ENCODE measurements around the gene SYNE4. TPM values are rescaled to one million over a fixed set of nuclear protein-coding genes. Genes with fewer than 3 reads are reported as not detected.

Gene SYNE4
- total and polyA plus RNA-seq, 2 donors (not counting 3 experiments of a cell fraction or from before 2014, with no cell fraction given), result 0.46 to 0.62 TPM

DNA sequence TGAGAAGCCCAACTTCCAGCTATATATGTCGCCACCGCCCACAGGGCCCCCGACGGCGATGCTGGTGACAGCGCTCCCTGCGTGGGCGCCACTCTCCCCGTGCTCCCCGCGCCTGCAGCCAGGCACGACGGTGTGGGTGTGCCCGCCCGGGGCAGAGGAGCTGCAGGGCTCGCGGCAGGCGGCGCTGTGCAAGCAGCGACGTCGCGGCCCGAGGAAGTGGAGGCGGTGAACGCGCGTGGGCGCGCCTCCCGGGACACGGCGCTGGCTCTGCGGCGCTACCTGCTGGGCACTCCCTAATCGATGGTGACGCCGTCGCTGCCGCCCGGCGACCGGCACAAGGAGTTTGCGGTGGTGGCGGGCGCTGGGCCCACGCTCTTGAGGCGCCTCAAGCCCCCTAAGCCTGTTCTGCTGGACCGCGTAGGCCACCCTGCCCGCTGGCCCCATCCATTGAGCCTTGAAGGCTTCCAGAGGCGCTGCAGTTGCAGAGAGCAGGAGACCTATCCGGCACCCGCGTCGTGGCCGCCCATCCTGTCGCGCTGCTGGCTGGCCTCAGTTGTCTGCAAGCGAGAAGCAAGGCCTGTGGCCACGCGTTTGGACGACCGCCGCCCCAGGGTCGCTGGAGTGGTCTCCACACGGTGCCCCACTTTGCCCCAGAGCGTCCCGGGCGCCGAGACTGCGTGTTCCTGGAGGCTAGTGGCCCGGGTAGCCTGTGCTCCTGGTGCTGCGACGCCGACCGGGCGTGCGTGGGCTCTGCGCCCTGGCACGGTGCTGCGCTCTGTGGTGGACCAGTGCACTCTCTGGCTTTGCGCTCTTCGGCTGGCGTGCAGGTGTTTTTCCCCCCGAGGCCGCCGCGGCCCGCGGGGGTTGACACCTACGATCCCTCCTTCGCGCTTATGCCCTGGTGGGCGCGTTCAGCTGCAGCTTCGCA is 49.3 kb downstream of the SYNE4 start:
- Histone ChIP-seq H4K20me1 (replicated peaks; ENCODE audit: control insufficient read depth, extremely low read depth, insufficient read depth, low read length) (no peaks in the 10 kb centered on the region), H3K27me3 (ENCODE audit: control insufficient read depth in 2 of 2, insufficient read depth in 2 of 2, low read length in 2 of 2) (peaks cover 21 to 27% of the 10 kb centered on the region in 2 experiments), H3K4me1 (ENCODE audit: control insufficient read depth, extremely low read depth, insufficient read depth, low read length) (no peaks in the 10 kb centered on the region), H3K79me2 (ENCODE audit: control insufficient read depth, insufficient read depth, low read length) (no peaks in the 10 kb centered on the region), H2AFZ (ENCODE audit: low read depth, low read length) (no peak overlapping the region), H3K4me2 (ENCODE audit: insufficient read depth, low read length) (no peak overlapping the region), H3K4me3 (replicated peaks in 1 of 3; ENCODE audit: insufficient read depth in 1 of 3, low read depth in 1 of 3, low read length in 3 of 3) (no peak overlapping the region), H3K27ac (ENCODE audit: insufficient read depth, low read depth, low read length) (no peak overlapping the region), H3K36me3 (ENCODE audit: control insufficient read depth in 2 of 2, extremely low read depth in 1 of 2, insufficient read depth in 2 of 2, low read length in 2 of 2) (no peaks in the 10 kb centered on the region), H3K9me3 (replicated peaks; ENCODE audit: control insufficient read depth, insufficient read depth, low read length) (no peaks in the 10 kb centered on the region), H3K9me1 (replicated peaks; ENCODE audit: control insufficient read depth, extremely low read depth, insufficient read depth, low read length) (no peaks in the 10 kb centered on the region), H3K9ac (replicated peaks; ENCODE audit: extremely low read depth, insufficient read depth, low read length) (no peak overlapping the region)
- dilution Hi-C loops (cut with MboI; ENCODE audit: extremely low pct_ligation_motif_present, low sequenced_read_pairs) (no loop called here), intact Hi-C loops (cut with micrococcal nuclease) (no loop called here)
- no TSS peak for BruUV-seq (replicated peaks)
- TF ChIP-seq, protein P1, sequence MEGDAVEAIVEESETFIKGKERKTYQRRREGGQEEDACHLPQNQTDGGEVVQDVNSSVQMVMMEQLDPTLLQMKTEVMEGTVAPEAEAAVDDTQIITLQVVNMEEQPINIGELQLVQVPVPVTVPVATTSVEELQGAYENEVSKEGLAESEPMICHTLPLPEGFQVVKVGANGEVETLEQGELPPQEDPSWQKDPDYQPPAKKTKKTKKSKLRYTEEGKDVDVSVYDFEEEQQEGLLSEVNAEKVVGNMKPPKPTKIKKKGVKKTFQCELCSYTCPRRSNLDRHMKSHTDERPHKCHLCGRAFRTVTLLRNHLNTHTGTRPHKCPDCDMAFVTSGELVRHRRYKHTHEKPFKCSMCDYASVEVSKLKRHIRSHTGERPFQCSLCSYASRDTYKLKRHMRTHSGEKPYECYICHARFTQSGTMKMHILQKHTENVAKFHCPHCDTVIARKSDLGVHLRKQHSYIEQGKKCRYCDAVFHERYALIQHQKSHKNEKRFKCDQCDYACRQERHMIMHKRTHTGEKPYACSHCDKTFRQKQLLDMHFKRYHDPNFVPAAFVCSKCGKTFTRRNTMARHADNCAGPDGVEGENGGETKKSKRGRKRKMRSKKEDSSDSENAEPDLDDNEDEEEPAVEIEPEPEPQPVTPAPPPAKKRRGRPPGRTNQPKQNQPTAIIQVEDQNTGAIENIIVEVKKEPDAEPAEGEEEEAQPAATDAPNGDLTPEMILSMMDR (IDR thresholded peaks at IDR 0.05; ENCODE audit: extremely low read depth in 1 of 2, insufficient read depth in 1 of 2, low read depth in 1 of 2, low read length in 2 of 2), result peak; percentile 4 to 25
- TF ChIP-seq GATA2 (IDR thresholded peaks at IDR 0.05; ENCODE audit: insufficient read depth, insufficient read length, low read depth, low read length), result no peak
- peak; percentile 60 for TF ChIP-seq EZH2 (IDR thresholded peaks at IDR 0.05; ENCODE audit: borderline replicate concordance, low read depth, low read length, severe bottlenecking)
- POLR2A ChIA-PET, result no interaction called here
- FAIRE-seq (no peak), DNase-seq (ENCODE audit: low read depth, low spot score) (no peak)
- CTCF ChIA-PET, result interaction anchor here (1.2 kb wide), 1 partner anchor 11 kb away, joined by 3 read pairs; no protein-coding TSS in a partner anchor

DNA sequence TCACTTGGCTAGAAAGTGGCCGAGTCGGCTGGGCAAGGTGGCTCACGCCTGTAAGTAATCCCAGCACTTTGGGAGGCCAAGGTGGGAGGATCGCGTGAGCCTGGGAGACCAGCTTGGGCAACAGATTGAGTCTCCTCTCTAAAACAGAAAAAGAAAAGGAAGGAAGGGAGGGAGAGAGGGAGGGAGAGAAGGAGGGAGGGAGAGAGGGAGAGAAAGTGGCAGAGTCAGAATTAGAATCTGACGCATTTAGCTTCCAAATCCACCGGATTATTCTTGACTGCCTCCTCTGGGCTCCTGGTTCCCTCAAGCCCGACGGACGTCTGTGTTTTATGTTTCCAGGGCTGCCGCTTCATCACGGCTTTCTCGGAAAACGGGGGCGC is 50.0 kb downstream of the SYNE4 start:
- Histone ChIP-seq H3K9ac (replicated peaks; ENCODE audit: extremely low read depth, insufficient read depth, low read length) (no peak overlapping the region), H3K27ac (ENCODE audit: insufficient read depth, low read depth, low read length) (no peak overlapping the region), H3K36me3 (ENCODE audit: control insufficient read depth in 2 of 2, extremely low read depth in 1 of 2, insufficient read depth in 2 of 2, low read length in 2 of 2) (no peaks in the 10 kb centered on the region), H4K20me1 (replicated peaks; ENCODE audit: control insufficient read depth, extremely low read depth, insufficient read depth, low read length) (no peaks in the 10 kb centered on the region), H3K4me1 (ENCODE audit: control insufficient read depth, extremely low read depth, insufficient read depth, low read length) (peaks cover under 1% of the 10 kb centered on the region), H3K4me3 (replicated peaks in 1 of 3; ENCODE audit: insufficient read depth in 1 of 3, low read depth in 1 of 3, low read length in 3 of 3) (no peak overlapping the region), H3K4me2 (ENCODE audit: insufficient read depth, low read length) (no peak overlapping the region), H3K27me3 (ENCODE audit: control insufficient read depth in 2 of 2, insufficient read depth in 2 of 2, low read length in 2 of 2) (peaks cover 21 to 27% of the 10 kb centered on the region in 2 experiments), H3K79me2 (ENCODE audit: control insufficient read depth, insufficient read depth, low read length) (no peaks in the 10 kb centered on the region), H2AFZ (ENCODE audit: low read depth, low read length) (no peak overlapping the region), H3K9me1 (replicated peaks; ENCODE audit: control insufficient read depth, extremely low read depth, insufficient read depth, low read length) (no peaks in the 10 kb centered on the region), H3K9me3 (replicated peaks; ENCODE audit: control insufficient read depth, insufficient read depth, low read length) (no peaks in the 10 kb centered on the region)
- DNase-seq (ENCODE audit: low read depth, low spot score), result no peak
- POLR2A ChIA-PET, result no interaction called here
- no TSS peak for BruUV-seq (replicated peaks)
- TF ChIP-seq POLR2AphosphoS5 (IDR thresholded peaks at IDR 0.05; ENCODE audit: insufficient read depth, low read depth, low read length) (no peak), FOS (IDR thresholded peaks at IDR 0.05; ENCODE audit: borderline replicate concordance, insufficient read depth, low read length) (no peak), POLR2A (IDR thresholded peaks at IDR 0.05; ENCODE audit: low read depth, low read length) (no peak), JUN (IDR thresholded peaks at IDR 0.05; ENCODE audit: borderline replicate concordance, insufficient read depth, insufficient read length, low read depth) (no peak), MYC (IDR thresholded peaks at IDR 0.05; ENCODE audit: low read depth, low read length) (no peak), EZH2 (IDR thresholded peaks at IDR 0.05; ENCODE audit: borderline replicate concordance, low read depth, low read length, severe bottlenecking) (no peak), GATA2 (IDR thresholded peaks at IDR 0.05; ENCODE audit: insufficient read depth, insufficient read length, low read depth, low read length) (no peak)
- TF ChIP-seq, protein P1 (IDR thresholded peaks at IDR 0.05; ENCODE audit: extremely low read depth in 1 of 2, insufficient read depth in 1 of 2, low read depth in 1 of 2, low read length in 2 of 2), result no peak
- TF ChIP-seq, protein P2, sequence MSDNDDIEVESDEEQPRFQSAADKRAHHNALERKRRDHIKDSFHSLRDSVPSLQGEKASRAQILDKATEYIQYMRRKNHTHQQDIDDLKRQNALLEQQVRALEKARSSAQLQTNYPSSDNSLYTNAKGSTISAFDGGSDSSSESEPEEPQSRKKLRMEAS (IDR thresholded peaks at IDR 0.05; ENCODE audit: insufficient read depth, insufficient read length), result no peak
- intact Hi-C loops (cut with micrococcal nuclease), result no loop called here
- dilution Hi-C loops (cut with MboI; ENCODE audit: extremely low pct_ligation_motif_present, low sequenced_read_pairs), result no loop called here
- CTCF ChIA-PET, result interaction anchor here (1.2 kb wide), 1 partner anchor 12 kb away, joined by 3 read pairs; no protein-coding TSS in a partner anchor
- FAIRE-seq, result no peak

Data from endothelial cell of umbilical vein (primary cell).